ENCODE results near the gene IPO7. TPM values are rescaled to one million over a fixed set of nuclear protein-coding genes. Genes with fewer than 3 reads are reported as not detected.

IPO7 gene
- total RNA-seq, 1 donor from 2014 or later = 57.5 TPM

DNA sequence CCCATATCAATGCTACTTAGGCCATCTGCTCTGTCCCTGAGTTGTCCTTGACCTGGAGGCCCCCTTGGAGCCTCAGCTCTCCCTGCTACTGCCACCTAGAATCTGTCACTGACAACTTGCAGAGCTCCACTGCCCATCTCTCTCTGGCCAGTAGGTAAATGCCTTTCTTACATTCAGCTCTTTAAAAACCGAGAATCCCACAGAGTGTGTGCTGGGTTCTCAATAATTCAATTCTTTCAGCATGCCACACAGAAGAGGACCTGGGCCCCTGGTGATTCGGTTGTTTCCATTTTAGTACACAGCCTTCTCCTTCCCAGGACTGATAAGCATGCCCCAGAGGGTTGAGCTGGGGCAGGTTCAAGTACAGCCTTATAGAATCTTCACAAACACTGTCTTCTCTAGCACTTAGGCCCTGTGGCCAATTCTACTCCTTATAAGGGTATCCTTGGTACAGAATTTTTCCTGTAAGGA, 22.0 kb upstream of the IPO7 start:
- TF ChIP-seq, protein P1, sequence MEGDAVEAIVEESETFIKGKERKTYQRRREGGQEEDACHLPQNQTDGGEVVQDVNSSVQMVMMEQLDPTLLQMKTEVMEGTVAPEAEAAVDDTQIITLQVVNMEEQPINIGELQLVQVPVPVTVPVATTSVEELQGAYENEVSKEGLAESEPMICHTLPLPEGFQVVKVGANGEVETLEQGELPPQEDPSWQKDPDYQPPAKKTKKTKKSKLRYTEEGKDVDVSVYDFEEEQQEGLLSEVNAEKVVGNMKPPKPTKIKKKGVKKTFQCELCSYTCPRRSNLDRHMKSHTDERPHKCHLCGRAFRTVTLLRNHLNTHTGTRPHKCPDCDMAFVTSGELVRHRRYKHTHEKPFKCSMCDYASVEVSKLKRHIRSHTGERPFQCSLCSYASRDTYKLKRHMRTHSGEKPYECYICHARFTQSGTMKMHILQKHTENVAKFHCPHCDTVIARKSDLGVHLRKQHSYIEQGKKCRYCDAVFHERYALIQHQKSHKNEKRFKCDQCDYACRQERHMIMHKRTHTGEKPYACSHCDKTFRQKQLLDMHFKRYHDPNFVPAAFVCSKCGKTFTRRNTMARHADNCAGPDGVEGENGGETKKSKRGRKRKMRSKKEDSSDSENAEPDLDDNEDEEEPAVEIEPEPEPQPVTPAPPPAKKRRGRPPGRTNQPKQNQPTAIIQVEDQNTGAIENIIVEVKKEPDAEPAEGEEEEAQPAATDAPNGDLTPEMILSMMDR (conservative IDR thresholded peaks at IDR 0.05; ENCODE audit: low read depth, low read length) = no peak
- no peak overlapping the region for H3K4me3 ChIP-seq (ENCODE audit: low read depth, low read length)
- no peak for DNase-seq (ENCODE audit: low read depth)

DNA sequence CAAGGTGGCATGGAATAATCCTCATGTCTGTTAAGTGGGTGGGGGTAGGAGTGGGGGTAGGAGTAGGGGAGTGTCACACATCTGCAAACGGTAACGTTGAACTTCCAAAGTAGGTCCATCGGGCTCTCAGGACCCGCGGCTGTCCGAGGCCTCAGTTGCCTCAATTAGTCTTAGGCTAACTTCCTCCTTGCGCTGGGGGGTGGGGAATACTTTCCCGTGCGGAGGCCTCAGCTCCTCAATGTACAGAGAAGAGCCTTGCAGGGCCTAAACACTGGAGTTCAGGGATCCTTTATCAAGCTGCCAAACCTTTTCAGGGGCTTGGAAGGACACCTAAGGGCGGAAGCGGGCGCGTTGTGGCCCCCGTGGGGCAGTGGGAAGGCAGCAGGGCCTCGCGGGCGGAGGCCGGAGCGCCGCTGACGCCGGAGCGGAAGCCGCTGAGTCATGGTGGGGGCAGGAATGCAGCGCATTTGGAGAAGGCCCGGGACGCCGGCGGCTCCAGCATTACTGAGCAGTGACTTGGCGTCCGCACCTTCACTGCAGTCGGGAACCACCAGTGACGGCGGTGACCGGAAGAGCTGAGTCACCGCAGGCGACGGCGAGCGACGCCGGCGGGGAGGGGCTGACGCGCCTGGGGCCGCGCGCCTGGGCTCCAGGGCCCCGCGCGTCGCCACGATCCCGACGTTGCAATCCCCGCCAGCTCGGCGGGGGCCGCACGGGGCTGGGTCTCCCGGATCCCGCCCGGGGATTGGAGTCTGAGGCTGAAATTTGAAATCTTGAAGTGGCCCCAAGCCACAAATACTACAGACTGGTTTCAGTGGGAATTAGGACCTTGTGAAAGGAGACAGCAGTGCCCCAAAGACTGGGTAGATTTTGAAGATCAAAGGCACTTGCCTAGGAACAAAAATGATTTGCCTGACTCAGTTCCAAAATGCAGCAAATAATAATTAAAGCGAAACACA, 20.2 kb upstream of the IPO7 start:
- H3K4me3 ChIP-seq (ENCODE audit: low read depth, low read length) = peak overlapping the region; percentile 50
- DNase-seq (ENCODE audit: low read depth) = peak; percentile 71
- TF ChIP-seq, protein P1 (conservative IDR thresholded peaks at IDR 0.05; ENCODE audit: low read depth, low read length) = no peak

DNA sequence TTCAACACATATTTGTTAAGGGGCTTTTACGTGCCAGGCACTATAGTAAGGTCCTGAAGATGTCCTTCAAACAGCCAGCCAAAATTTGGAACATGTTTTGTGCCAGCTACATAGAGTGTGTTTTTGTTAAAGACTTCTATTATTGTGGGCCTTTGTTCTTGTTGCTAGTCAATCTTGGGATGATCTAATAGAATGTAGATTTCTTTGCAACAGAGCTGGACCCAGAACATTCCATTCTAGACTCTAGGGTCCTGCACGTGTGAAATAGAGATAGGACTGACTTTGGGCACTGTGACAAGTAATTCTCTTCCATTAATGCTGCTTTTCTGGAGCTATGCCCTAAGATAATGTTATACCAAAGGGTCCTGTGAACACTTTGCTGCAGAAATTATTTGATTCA, 16.9 kb upstream of the IPO7 start:
- H3K4me3 ChIP-seq (ENCODE audit: low read depth, low read length) = no peak overlapping the region
- DNase-seq (ENCODE audit: low read depth) = no peak
- TF ChIP-seq, protein P1 (conservative IDR thresholded peaks at IDR 0.05; ENCODE audit: low read depth, low read length) = no peak

DNA sequence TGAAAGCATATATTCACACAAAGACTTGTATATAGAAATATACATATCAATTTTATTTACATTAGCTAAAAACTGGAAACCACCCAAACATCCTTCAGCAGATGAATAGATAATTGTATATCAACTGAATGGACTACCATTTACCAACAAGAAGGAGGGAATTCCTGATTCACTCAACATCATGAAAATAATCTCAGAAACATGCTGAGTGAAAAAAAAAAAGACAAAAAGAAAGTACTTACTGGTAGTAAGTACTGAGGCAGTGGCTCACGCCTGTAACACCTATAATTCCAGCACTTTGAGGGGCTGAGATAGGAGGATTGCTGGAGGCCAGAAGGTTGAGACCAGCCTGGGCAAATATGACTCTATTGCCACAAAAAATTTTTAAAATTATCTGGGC, 7.4 kb upstream of the IPO7 start:
- no peak for DNase-seq (ENCODE audit: low read depth)
- TF ChIP-seq, protein P1 (conservative IDR thresholded peaks at IDR 0.05; ENCODE audit: low read depth, low read length) = no peak
- H3K4me3 ChIP-seq (ENCODE audit: low read depth, low read length) = no peak overlapping the region

DNA sequence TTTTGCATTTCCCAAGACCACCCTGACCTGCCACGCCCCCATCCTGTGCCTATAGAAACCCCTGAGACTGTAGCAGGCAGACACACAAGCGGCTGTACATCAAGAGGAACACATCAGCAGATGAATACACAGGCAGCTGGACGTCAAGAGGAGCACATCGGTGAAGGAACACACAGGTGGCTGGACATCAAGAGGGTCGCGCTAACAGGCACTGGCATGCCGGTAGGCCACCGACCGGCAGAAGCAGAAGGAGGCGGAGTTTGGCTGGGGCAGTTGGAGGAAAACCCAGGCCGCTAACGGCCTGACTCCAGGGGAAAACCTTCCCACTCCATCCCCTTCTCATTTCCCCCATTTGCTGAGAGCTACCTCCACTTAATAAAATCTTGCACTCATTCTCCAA, 5.4 kb upstream of the IPO7 start:
- no peak overlapping the region for H3K4me3 ChIP-seq (ENCODE audit: low read depth, low read length)
- no peak for DNase-seq (ENCODE audit: low read depth)
- TF ChIP-seq, protein P1 (conservative IDR thresholded peaks at IDR 0.05; ENCODE audit: low read depth, low read length) = no peak

DNA sequence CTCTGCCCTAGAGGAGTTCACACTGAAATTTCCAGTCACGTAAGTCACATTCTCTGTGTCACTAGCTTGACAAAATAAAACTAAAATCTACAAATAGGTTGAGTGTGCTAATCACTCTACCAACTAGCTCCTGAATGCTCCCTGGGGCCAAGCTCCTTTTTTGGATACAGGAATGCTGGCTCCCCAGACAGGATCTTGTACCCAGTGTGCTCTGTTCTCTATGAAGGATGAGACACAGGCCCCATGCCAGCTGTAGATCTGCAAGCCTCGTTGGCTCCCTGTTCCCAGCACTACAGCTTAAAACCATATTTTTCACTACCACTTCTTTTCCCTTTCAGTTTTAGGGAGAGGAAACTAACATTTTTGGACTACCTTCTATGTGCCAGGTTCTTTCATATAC, 3.7 kb upstream of the IPO7 start:
- no peak for DNase-seq (ENCODE audit: low read depth)
- TF ChIP-seq, protein P1 (conservative IDR thresholded peaks at IDR 0.05; ENCODE audit: low read depth, low read length) = no peak
- no peak overlapping the region for H3K4me3 ChIP-seq (ENCODE audit: low read depth, low read length)

All from epithelial cell of proximal tubule (primary cell).